NB4 (cell line): ENCODE measurements around the gene UBP1.

ENCODE experiments used
- DNase-seq: peaks from one replicate; pipeline ENCODE4 v3.0.0; 2010; ENCODE audit warnings: low read depth
- H3K4me3 ChIP-seq: one replicate; pipeline ENCODE4 v1.5.1; 2011; ENCODE audit warnings: mild to moderate bottlenecking, low read depth, low read length, moderate library complexity
- MYC ChIP-seq: IDR thresholded peaks from 2 replicates; pipeline ENCODE4 v1.6.1; 2011; ENCODE audit warnings: low read depth, low read length
- POLR2A ChIP-seq: IDR thresholded peaks from 2 replicates; pipeline ENCODE4 v1.6.1; 2011; ENCODE audit warnings: mild to moderate bottlenecking; ENCODE audit not compliant: insufficient read length; ENCODE audit errors: extremely low read depth
- TF ChIP-seq, protein P1 (sequence below): IDR thresholded peaks from one replicate; pipeline ENCODE4 v1.5.1; 2012; ENCODE audit warnings: low read depth, low read length
- TF ChIP-seq, protein P2 (sequence below): IDR thresholded peaks from 2 replicates; pipeline ENCODE4 v1.6.1; 2011; ENCODE audit warnings: low read depth, low read length

Gene UBP1

DNA sequence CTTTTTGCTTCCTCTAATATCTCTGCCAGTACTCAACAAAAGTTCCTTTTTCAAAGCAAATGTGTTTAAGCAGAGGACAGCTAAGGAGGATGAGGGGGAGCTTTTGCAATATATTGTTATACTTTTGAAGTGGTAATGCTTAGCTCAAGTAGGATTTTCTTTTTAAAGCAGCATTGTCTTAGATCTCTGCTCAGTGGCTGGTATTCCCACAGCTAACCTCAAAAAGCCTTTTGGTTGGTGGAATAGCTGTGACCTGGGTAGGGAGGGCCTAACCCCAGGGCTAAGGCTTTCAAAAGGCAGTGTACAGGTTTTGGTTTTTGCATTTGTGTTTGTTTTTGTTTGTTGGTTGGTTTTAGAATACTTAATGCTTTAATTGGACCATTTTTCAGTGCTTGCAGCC is 76.1 kb downstream of the UBP1 start:
- DNase-seq, result no peak
- no peak overlapping the region for H3K4me3 ChIP-seq
- TF ChIP-seq POLR2A (no peak), MYC (no peak)
- TF ChIP-seq, protein P1, sequence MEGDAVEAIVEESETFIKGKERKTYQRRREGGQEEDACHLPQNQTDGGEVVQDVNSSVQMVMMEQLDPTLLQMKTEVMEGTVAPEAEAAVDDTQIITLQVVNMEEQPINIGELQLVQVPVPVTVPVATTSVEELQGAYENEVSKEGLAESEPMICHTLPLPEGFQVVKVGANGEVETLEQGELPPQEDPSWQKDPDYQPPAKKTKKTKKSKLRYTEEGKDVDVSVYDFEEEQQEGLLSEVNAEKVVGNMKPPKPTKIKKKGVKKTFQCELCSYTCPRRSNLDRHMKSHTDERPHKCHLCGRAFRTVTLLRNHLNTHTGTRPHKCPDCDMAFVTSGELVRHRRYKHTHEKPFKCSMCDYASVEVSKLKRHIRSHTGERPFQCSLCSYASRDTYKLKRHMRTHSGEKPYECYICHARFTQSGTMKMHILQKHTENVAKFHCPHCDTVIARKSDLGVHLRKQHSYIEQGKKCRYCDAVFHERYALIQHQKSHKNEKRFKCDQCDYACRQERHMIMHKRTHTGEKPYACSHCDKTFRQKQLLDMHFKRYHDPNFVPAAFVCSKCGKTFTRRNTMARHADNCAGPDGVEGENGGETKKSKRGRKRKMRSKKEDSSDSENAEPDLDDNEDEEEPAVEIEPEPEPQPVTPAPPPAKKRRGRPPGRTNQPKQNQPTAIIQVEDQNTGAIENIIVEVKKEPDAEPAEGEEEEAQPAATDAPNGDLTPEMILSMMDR, result no peak
- TF ChIP-seq, protein P2, sequence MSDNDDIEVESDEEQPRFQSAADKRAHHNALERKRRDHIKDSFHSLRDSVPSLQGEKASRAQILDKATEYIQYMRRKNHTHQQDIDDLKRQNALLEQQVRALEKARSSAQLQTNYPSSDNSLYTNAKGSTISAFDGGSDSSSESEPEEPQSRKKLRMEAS, result no peak

DNA sequence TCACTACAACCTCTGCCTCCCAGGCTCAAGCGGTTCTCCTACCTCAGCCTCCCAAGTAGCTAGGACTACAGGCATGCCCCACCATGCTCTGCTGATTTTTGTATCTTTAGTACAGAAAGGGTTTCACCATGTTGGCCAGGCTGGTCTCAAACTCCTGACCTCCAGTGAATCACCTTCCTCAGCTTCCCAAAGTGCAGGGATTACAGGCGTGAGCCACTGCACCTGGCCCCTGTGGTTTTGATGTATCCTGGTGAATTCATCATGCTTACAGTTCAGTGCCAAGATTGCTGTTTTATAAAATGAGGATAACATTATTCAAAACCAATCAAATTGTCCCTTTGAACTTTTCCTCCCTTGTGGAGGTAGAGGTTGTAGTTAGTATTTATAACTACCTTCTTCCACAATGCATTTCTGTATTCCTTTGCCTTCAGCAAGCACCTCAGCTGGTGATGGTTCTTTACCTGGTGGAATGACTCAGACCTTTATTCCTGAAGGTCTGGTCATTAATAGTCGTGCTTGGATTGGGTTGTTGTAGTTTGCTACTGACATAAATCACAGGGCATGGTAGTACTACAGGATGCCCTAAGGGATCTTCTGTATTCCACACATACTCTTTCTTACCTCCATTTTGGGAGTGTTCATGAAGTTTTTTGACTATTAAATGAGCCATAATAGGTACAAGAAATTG is 76.9 kb downstream of the UBP1 start:
- no peak for DNase-seq
- TF ChIP-seq, protein P1, result no peak
- TF ChIP-seq POLR2A, result no peak

DNA sequence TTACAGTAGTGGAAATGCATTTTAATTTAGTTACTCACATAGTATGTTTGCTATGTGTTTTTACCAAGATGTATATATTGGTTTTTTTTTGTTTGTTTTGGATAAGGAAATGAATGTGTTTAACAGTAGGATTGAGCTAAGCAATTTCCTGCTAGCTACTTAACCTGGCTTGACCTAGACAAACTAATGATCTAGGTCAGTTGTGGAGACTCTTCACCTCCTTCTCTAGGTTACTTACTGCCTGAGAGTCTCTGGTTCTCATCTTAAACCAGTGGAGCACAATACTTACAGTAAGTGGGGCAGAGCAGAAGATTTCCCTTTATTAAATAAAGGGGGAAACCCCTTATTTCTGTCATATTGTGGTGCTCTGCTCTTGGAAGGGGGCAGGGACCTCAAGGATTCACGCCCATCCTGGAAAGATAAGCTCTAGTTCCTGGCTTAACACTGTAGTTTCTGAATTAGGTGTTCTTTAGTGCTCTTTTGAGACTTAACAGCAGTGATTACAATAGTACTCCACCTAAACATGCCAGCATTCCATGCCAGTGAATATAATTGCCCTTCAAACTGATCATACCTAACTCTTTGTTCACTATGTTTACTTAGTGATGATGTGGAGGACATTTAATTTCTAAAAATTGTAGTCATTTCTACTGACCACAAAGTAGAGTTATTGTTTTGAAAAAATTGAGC is 79.9 kb downstream of the UBP1 start:
- DNase-seq, result no peak
- H3K4me3 ChIP-seq, result no peak overlapping the region
- TF ChIP-seq MYC, result no peak
- TF ChIP-seq, protein P1, result no peak
- TF ChIP-seq POLR2A, result no peak
- TF ChIP-seq, protein P2, result no peak

More for the DNA sequence above, 76.9 kb downstream of the UBP1 start:
- H3K4me3 ChIP-seq, result no peak overlapping the region

DNA sequence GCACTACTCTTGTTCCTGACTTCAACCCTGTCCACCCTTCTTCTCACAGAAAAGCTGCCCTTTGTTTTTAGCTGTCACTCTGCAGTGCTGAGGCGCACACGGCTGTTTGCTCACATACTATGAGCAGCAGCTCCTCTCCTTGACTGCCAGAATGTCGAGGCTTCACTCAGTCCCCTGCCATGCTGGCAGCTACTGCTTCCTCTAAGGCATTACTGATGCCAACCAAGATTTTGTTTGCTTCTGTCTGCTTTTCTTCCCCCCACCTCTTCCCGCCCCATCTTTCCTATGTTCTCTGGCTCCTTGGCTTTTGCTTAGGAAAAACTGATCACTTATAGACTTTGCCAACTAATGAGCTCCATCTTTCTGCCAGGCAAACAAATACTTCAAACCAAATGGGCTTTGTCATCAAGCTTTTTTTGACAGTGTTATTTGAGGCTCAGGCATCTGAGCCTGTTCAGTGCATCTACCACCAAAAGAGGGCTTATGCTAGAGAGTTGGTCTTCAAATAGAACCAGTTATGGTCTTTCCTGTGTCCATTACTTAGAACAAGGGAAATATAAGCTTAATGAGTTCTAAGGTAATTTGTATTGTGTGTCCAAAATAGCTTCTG is 81.9 kb downstream of the UBP1 start:
- no peak overlapping the region for H3K4me3 ChIP-seq
- TF ChIP-seq POLR2A, result no peak
- TF ChIP-seq, protein P1, result no peak
- no peak for TF ChIP-seq MYC
- TF ChIP-seq, protein P2, result no peak
- no peak for DNase-seq

DNA sequence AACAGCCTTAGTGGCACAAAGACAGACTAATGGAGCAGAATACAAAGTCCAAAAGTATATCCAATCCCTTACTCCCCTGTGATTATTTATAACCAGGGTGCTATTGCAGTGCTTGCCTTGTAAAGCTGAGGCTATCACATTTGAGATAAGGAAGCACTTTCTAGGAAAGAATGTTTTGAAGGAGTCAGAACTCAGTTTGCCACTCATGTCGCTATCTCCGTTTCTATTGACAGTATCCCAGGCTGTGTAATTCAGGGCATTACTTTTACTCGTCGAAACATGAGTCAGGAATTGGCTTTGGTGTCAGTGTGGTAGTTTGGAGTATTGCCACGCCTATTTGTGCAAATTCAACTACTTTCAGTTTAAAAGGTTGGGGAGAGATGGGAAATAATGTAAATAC is 84.6 kb downstream of the UBP1 start:
- DNase-seq, result no peak
- TF ChIP-seq, protein P2, result no peak
- no peak for TF ChIP-seq MYC
- TF ChIP-seq POLR2A, result no peak
- TF ChIP-seq, protein P1, result no peak

More for the DNA sequence above, 84.6 kb downstream of the UBP1 start:
- no peak overlapping the region for H3K4me3 ChIP-seq
